SK-N-SH (cell line): ENCODE measurements around the gene GORASP1. TPM values are rescaled to one million over a fixed set of nuclear protein-coding genes. Genes with fewer than 3 reads are reported as not detected.

Experiments used
- CTCF ChIA-PET: fragments of 300-600, 350-600 bp; formaldehyde crosslinking; extraction: SDS; loops from one replicate; lab custom pipeline; 2021; lab: Yijun Ruan, JAX
- POLR2A ChIA-PET: fragments of 350-600 bp; sonication (Branson Sonifier 250); formaldehyde crosslinking; extraction: SDS; loops from one replicate; lab custom pipeline; 2020; ENCODE audit warnings: antibody characterized with exemption, inconsistent platforms; lab: Yijun Ruan, JAX
- DNase-seq: peaks from one replicate; pipeline ENCODE4 v3.0.0; 2012
- H2AFZ ChIP-seq: fragments of 200-600 bp; sonication (generic); 2 replicates; pipeline ENCODE4 v1.8.1; 2016; ENCODE audit warnings: antibody characterized with exemption, mild to moderate bottlenecking, low read depth
- H3F3A ChIP-seq: fragments of 200-600 bp; sonication (generic); replicated peaks from 2 replicates; pipeline ENCODE3; 2016; ENCODE audit warnings: antibody characterized with exemption, mild to moderate bottlenecking; ENCODE audit not compliant: insufficient read depth
- H3K27ac ChIP-seq, 2 experiments: fragments of 200-500 bp in 1 of 2; fragments of 200-600 bp in 1 of 2; sonication (Bioruptor generic) in 1 of 2; sonication (generic), shearing (Covaris generic) in 1 of 2; 2 replicates each; pipeline versions ENCODE4 v1.5.1 to v1.6.1; 2014 to 2016; ENCODE audit warnings: low read depth in 2 of 2, inconsistent platforms in 1 of 2, low read length in 1 of 2, mild to moderate bottlenecking in 1 of 2, mixed read lengths in 1 of 2
- H3K27me3 ChIP-seq: fragments of 200-600 bp; sonication (generic), shearing (Covaris generic); 2 replicates; pipeline ENCODE4 v1.6.1; 2016; ENCODE audit warnings: mixed run types; ENCODE audit not compliant: insufficient read depth
- H3K36me3 ChIP-seq, 2 experiments: fragments of 200-500 bp in 1 of 2; fragments of 200-600 bp in 1 of 2; sonication (Bioruptor generic) in 1 of 2; sonication (generic) in 1 of 2; replicated peaks in 1 of 2; 2 replicates each; pipeline versions ENCODE3 to v1.5.1; 2014 to 2016; ENCODE audit warnings: low read length in 1 of 2, mild to moderate bottlenecking in 1 of 2; ENCODE audit not compliant: insufficient read depth in 2 of 2, control insufficient read depth in 1 of 2
- H3K4me1 ChIP-seq, 2 experiments: fragments of 200-500 bp in 1 of 2; fragments of 200-600 bp in 1 of 2; sonication (Bioruptor generic) in 1 of 2; sonication (generic), shearing (Covaris generic) in 1 of 2; 2 replicates each; pipeline versions ENCODE4 v1.5.1 to v1.6.1; 2014 to 2016; ENCODE audit warnings: low read depth in 1 of 2, low read length in 1 of 2, mixed run types in 1 of 2; ENCODE audit not compliant: insufficient read depth in 2 of 2, control insufficient read depth in 1 of 2
- H3K4me2 ChIP-seq: fragments of 200-600 bp; sonication (generic), shearing (Covaris generic); 2 replicates; pipeline ENCODE4 v1.6.1; 2017; ENCODE audit warnings: mixed run types
- H3K4me3 ChIP-seq, 2 experiments: fragments of 200-500 bp in 1 of 2; fragments of 200-600 bp in 1 of 2; sonication (Bioruptor generic) in 1 of 2; sonication (generic), shearing (Covaris generic) in 1 of 2; 2 replicates each; pipeline versions ENCODE4 v1.5.1 to v1.8.1; 2014 to 2016; ENCODE audit warnings: low read depth in 2 of 2, inconsistent platforms in 1 of 2, low read length in 1 of 2, mild to moderate bottlenecking in 1 of 2, mixed read lengths in 1 of 2, moderate library complexity in 1 of 2
- H3K79me2 ChIP-seq: fragments of 200-600 bp; sonication (generic); 2 replicates; pipeline ENCODE4 v1.8.1; 2017; ENCODE audit warnings: mild to moderate bottlenecking; ENCODE audit not compliant: insufficient read depth
- H3K9ac ChIP-seq: fragments of 200-600 bp; sonication (generic); 2 replicates; pipeline ENCODE4 v1.6.1; 2017; ENCODE audit warnings: mixed run types
- H3K9me2 ChIP-seq: fragments of 200-600 bp; sonication (generic); 2 replicates; pipeline ENCODE4 v1.6.1; 2017; ENCODE audit warnings: mixed run types
- H3K9me3 ChIP-seq: fragments of 200-600 bp; sonication (generic); 2 replicates; pipeline ENCODE4 v1.6.1; 2017; ENCODE audit warnings: mixed run types, mild to moderate bottlenecking, moderate library complexity
- H4K20me1 ChIP-seq: fragments of 200-600 bp; sonication (generic); 2 replicates; pipeline ENCODE4 v1.6.1; 2017; ENCODE audit warnings: mild to moderate bottlenecking, mixed run types; ENCODE audit not compliant: insufficient read depth
- ELF1 ChIP-seq: IDR thresholded peaks from 2 replicates; pipeline ENCODE4 v1.4.0; 2012
- EZH2phosphoT487 ChIP-seq: fragments of 200-600 bp; sonication (generic); IDR thresholded peaks from 2 replicates; pipeline ENCODE4 v1.6.1; 2017; ENCODE audit warnings: low read depth, mixed run types, mild to moderate bottlenecking, antibody characterized with exemption, moderate library complexity, borderline replicate concordance
- FOSL2 ChIP-seq: IDR thresholded peaks from 2 replicates; pipeline ENCODE4 v1.4.0; 2012; ENCODE audit warnings: low read depth, mild to moderate bottlenecking, moderate library complexity, borderline replicate concordance
- GATA2 ChIP-seq: sonication (generic); formaldehyde crosslinking; IDR thresholded peaks from 2 replicates; pipeline ENCODE4 v1.5.0; 2020; ENCODE audit warnings: mild to moderate bottlenecking, missing genetic modification reagents
- MEF2A ChIP-seq: IDR thresholded peaks from 2 replicates; pipeline ENCODE4 v1.4.0; 2012; ENCODE audit warnings: low read depth, borderline replicate concordance
- NFIC ChIP-seq: IDR thresholded peaks from 2 replicates; pipeline ENCODE4 v1.4.0; 2012; ENCODE audit warnings: borderline replicate concordance
- NRF1 ChIP-seq: IDR thresholded peaks from 2 replicates; pipeline ENCODE4 v1.6.1; 2012; ENCODE audit warnings: low read depth, mild to moderate bottlenecking, low read length
- POLR2AphosphoS5 ChIP-seq: IDR thresholded peaks from 2 replicates; pipeline ENCODE4 v1.6.1; 2012; ENCODE audit warnings: low read depth, low read length
- RAD21 ChIP-seq: IDR thresholded peaks from 2 replicates; pipeline ENCODE4 v1.6.1; 2012; ENCODE audit warnings: mild to moderate bottlenecking, low read length
- RFX5 ChIP-seq: IDR thresholded peaks from 2 replicates; pipeline ENCODE4 v1.6.1; 2012; ENCODE audit warnings: mild to moderate bottlenecking, improper control_type of control experiment, low read length
- SIN3A ChIP-seq: IDR thresholded peaks from 2 replicates; pipeline ENCODE4 v1.6.1; 2012; ENCODE audit warnings: low read depth, mild to moderate bottlenecking, low read length, moderate library complexity, borderline replicate concordance
- SMC3 ChIP-seq: IDR thresholded peaks from 2 replicates; pipeline ENCODE4 v1.6.1; 2012; ENCODE audit warnings: low read depth, low read length, improper control_type of control experiment
- TCF12 ChIP-seq: IDR thresholded peaks from 2 replicates; pipeline ENCODE4 v1.4.0; 2012
- TEAD4 ChIP-seq: IDR thresholded peaks from 2 replicates; pipeline ENCODE4 v1.4.0; 2012; ENCODE audit warnings: mild to moderate bottlenecking, borderline replicate concordance; ENCODE audit not compliant: insufficient read depth
- WGBS: methylation state at CpG from one replicate; pipeline ENCODE4 v1.1.6; 2017; ENCODE audit warnings: low lambda C conversion rate; 5-methylcytosine and 5-hydroxymethylcytosine counted together
- polyA plus RNA-seq, 3 experiments: library from polyadenylated mRNA; depleted of rRNA; stranded (reverse); fragments of >200 nt; gene quantifications; 2 replicates each; pipeline ENCODE4 v1.2.3, GENCODE V29; 2012
- TF ChIP-seq, protein P1 (sequence below): IDR thresholded peaks from 2 replicates; pipeline ENCODE4; 2012
- TF ChIP-seq, protein P2 (sequence below): fragments of 200-600 bp; sonication (generic); IDR thresholded peaks from 2 replicates; pipeline ENCODE4 v1.6.1; 2017; ENCODE audit warnings: antibody characterized with exemption, mild to moderate bottlenecking, moderate library complexity

The GORASP1 gene
- polyA plus RNA-seq, 1 of the 3 experiments (the other 2 are of a cell fraction), result 44.3 TPM

DNA sequence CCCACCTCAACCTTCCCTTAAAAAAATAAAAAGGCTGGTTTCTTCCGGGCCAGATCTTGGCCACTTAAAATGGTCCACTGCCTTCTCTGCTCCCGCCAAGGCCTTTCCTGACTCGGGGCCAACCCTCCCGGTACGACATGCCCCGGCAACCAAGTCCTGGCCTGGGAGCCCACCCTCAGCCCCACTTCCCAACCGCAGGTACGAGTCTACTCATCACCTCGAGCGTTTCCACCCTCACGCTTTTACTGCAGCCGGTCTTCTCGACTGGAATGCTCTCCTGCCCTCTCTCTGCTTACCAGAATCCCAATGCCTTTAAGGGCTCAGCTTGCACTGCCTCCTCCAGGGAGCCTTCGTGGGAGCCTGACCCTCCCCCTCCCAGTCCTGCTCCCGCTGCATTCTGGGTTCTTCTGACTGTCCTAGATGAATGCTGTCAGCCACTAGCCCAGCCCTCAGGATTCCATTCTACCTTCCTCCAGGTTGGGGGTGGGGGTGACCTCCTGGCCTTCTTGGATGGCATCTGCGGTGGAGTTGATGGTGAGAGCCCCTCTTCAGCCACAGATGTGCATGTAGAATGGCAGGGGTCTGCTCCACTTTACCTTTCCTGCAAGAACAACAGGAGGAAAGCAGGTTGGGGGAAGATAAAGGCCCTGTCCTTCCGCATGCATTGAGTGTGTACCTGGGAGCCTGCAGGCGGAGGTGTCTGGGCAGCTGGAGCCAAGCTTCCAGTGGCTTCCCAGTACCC is 47.0 kb upstream of the GORASP1 start:
- 82% methylated on average over 17 of the region's 18 CpGs for WGBS
- DNase-seq, result no peak
- H3K27me3 ChIP-seq, result no peaks in the 10 kb centered on the region
- peaks cover 28% of the 10 kb centered on the region; the same call in 1 of the 2 replicates for H4K20me1 ChIP-seq
- no peak overlapping the region for H2AFZ ChIP-seq
- 0 out of 2 replicates have a peak overlapping the region, but pooled peaks have one; percentile 51 for H3K9ac ChIP-seq
- CTCF ChIA-PET, result interaction anchor here (1.1 kb wide), 1 partner anchor 9 kb away, joined by 3 read pairs; no protein-coding TSS in a partner anchor
- H3K36me3 ChIP-seq, result no peaks in the 10 kb centered on the region
- H3K4me3 ChIP-seq, result no peak overlapping the region
- H3K9me3 ChIP-seq, result no peaks in the 10 kb centered on the region
- H3K9me2 ChIP-seq, result no peaks in the 10 kb centered on the region
- POLR2A ChIA-PET, result no interaction called here
- peaks cover 13 to 34% of the 10 kb centered on the region in 2 experiments; a peak in 3 of 4 replicates for H3K4me1 ChIP-seq
- H3F3A ChIP-seq, result peaks cover 38% of the 10 kb centered on the region
- H3K27ac ChIP-seq, result no peak overlapping the region
- H3K4me2 ChIP-seq, result no peak overlapping the region
- no peak for TF ChIP-seq EZH2phosphoT487
- no peak for TF ChIP-seq FOSL2
- peaks cover 36% of the 10 kb centered on the region for H3K79me2 ChIP-seq

DNA sequence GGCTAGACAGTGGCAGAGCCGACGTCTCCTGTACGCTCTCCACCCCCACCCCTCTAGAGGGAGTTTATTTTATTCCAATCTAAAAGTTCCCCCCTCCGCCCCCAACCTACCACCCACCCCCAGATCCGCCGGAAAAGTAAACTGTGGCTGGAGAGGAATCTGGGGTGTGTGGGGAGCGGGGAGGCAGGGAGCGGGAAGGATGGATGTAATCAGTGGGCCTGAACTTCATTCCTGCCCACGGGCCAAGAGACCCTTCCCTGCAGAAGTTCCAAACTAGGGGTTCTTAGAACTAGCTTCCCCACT is 46.5 kb upstream of the GORASP1 start:
- peaks cover 18 to 39% of the 10 kb centered on the region in 2 experiments for H3K4me1 ChIP-seq
- CTCF ChIA-PET, result interaction anchor here (1.1 kb wide), 1 partner anchor 8 kb away, joined by 3 read pairs; no protein-coding TSS in a partner anchor
- H3K9ac ChIP-seq, result peak overlapping the region; percentile 51; the same call in 1 of the 2 replicates
- H4K20me1 ChIP-seq, result peaks cover 28% of the 10 kb centered on the region; the same call in 1 of the 2 replicates
- H3K27me3 ChIP-seq, result no peaks in the 10 kb centered on the region
- H3K9me3 ChIP-seq, result no peaks in the 10 kb centered on the region
- peaks cover 41% of the 10 kb centered on the region for H3K79me2 ChIP-seq
- POLR2A ChIA-PET, result no interaction called here
- peak overlapping the region in 1 of 2 experiments; percentile 88; a peak in 2 of 4 replicates for H3K4me3 ChIP-seq
- WGBS, result 54% methylated on average over 9 of the region's 9 CpGs
- peak overlapping the region; percentile 60; the same call in 1 of the 2 replicates for H3K4me2 ChIP-seq
- H2AFZ ChIP-seq, result no peak overlapping the region
- no peaks in the 10 kb centered on the region for H3K36me3 ChIP-seq
- DNase-seq, result no peak
- H3F3A ChIP-seq, result peaks cover 39% of the 10 kb centered on the region
- TF ChIP-seq GATA2 (CRISPR knock-in tag) (no peak), NRF1 (no peak), FOSL2 (no peak), NFIC (no peak), TCF12 (no peak), SIN3A (no peak), MEF2A (no peak), RAD21 (no peak), TEAD4 (no peak), POLR2AphosphoS5 (no peak), SMC3 (no peak), RFX5 (no peak), ELF1 (no peak)
- TF ChIP-seq, protein P1, sequence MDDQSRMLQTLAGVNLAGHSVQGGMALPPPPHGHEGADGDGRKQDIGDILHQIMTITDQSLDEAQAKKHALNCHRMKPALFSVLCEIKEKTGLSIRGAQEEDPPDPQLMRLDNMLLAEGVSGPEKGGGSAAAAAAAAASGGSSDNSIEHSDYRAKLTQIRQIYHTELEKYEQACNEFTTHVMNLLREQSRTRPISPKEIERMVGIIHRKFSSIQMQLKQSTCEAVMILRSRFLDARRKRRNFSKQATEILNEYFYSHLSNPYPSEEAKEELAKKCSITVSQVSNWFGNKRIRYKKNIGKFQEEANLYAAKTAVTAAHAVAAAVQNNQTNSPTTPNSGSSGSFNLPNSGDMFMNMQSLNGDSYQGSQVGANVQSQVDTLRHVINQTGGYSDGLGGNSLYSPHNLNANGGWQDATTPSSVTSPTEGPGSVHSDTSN, result no peak
- TF ChIP-seq, protein P2, sequence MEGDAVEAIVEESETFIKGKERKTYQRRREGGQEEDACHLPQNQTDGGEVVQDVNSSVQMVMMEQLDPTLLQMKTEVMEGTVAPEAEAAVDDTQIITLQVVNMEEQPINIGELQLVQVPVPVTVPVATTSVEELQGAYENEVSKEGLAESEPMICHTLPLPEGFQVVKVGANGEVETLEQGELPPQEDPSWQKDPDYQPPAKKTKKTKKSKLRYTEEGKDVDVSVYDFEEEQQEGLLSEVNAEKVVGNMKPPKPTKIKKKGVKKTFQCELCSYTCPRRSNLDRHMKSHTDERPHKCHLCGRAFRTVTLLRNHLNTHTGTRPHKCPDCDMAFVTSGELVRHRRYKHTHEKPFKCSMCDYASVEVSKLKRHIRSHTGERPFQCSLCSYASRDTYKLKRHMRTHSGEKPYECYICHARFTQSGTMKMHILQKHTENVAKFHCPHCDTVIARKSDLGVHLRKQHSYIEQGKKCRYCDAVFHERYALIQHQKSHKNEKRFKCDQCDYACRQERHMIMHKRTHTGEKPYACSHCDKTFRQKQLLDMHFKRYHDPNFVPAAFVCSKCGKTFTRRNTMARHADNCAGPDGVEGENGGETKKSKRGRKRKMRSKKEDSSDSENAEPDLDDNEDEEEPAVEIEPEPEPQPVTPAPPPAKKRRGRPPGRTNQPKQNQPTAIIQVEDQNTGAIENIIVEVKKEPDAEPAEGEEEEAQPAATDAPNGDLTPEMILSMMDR, result no peak
- peak overlapping the region in 1 of 2 experiments; percentile 45; a peak in 1 of 4 replicates for H3K27ac ChIP-seq
- H3K9me2 ChIP-seq, result no peaks in the 10 kb centered on the region
